Stimulated activated naive CD8-positive, alpha-beta T cell treated with anti-CD3 and anti-CD28 coated beads, Interleukin-15, amount 100 ng/mL, for 72 hours (primary cell): ENCODE measurements around the gene TRIM4.
"Not testable (repeated sequence)": the region's sequence is repeated elsewhere in the genome, so short reads cannot be mapped to it uniquely, and the experiment has no call there.

Experiments
- ATAC-seq: fragments of 150-1000 bp; cut with Tn5 transposase; 2 replicates; pipeline ENCODE4 v1.10.0; 2021; ENCODE audit warnings: mild to moderate bottlenecking, moderate library complexity
- DNase-seq, 2 donors: peaks; one replicate each; pipeline ENCODE4 v3.0.0; 2021 to 2022
- H3K27ac Mint-ChIP-seq, 2 donors: one replicate each; pipeline ENCODE4 v1.8.0; 2022; ENCODE audit warnings: mild to moderate bottlenecking in 2 of 2, mixed read lengths in 2 of 2, moderate library complexity in 2 of 2
- H3K27me3 Mint-ChIP-seq: one replicate; pipeline ENCODE4 v1.8.0; 2022; ENCODE audit warnings: mixed read lengths
- H3K4me1 Mint-ChIP-seq: one replicate; pipeline ENCODE4 v1.8.0; 2022; ENCODE audit warnings: mild to moderate bottlenecking, mixed read lengths
- H3K4me3 Mint-ChIP-seq, 2 donors: one replicate each; pipeline ENCODE4 v1.8.0; 2022; ENCODE audit warnings: mild to moderate bottlenecking in 2 of 2, mixed read lengths in 2 of 2, moderate library complexity in 1 of 2
- H3K9me3 Mint-ChIP-seq, 2 donors: one replicate each; pipeline ENCODE4 v1.8.0; 2022; ENCODE audit warnings: mixed read lengths in 2 of 2

Gene TRIM4

GRCh38 chr7:99890348-99890747 is 29.0 kb downstream of the TRIM4 start:
- not testable (repeated sequence) for H3K4me1 Mint-ChIP-seq, H3K4me3 Mint-ChIP-seq, ATAC-seq, H3K9me3 Mint-ChIP-seq, H3K27ac Mint-ChIP-seq, DNase-seq, H3K27me3 Mint-ChIP-seq

GRCh38 chr7:99888366-99888765 is 31.0 kb downstream of the TRIM4 start:
- H3K27ac Mint-ChIP-seq, H3K4me3 Mint-ChIP-seq, H3K9me3 Mint-ChIP-seq, DNase-seq, H3K27me3 Mint-ChIP-seq, ATAC-seq, H3K4me1 Mint-ChIP-seq: not testable (repeated sequence)

GRCh38 chr7:99881370-99881769 is 38.0 kb downstream of the TRIM4 start:
- H3K4me1 Mint-ChIP-seq: no peaks in the 10 kb centered on the region
- no peaks in the 10 kb centered on the region for H3K27me3 Mint-ChIP-seq
- DNase-seq (no peak), ATAC-seq (no peak)
- no peak overlapping the region for H3K4me3 Mint-ChIP-seq
- no peaks in the 10 kb centered on the region for H3K9me3 Mint-ChIP-seq
- H3K27ac Mint-ChIP-seq: no peak overlapping the region

GRCh38 chr7:99876933-99877332 is 42.4 kb downstream of the TRIM4 start, which contains the start of gene OR2AE1:
Gene OR2AE1, minus strand, starts transcription at chr7:99877033. Its CDS starts 0 bp downstream, at chr7:99877033.
- Mint-ChIP-seq H3K27me3 (no peaks in the 10 kb centered on the region), H3K4me3 (no peak within 1 kb of the TSS), H3K27ac (peak within 1 kb of the TSS in 1 of 2 donors; percentile 2), H3K4me1 (no peaks in the 10 kb centered on the region), H3K9me3 (no peaks in the 10 kb centered on the region)
- ATAC-seq (no peak), DNase-seq (no peak)

- Mint-ChIP-seq H3K27me3 (no peaks in the 10 kb centered on the region), H3K27ac (peak overlapping the region in 1 of 2 donors; percentile 2), H3K9me3 (no peaks in the 10 kb centered on the region), H3K4me3 (no peak overlapping the region), H3K4me1 (no peaks in the 10 kb centered on the region)
- DNase-seq (no peak), ATAC-seq (no peak)
These were observed 42.8 kb downstream of the TRIM4 start for GRCh38 chr7:99876491-99876890.

GRCh38 chr7:99868246-99868645 is 51.1 kb downstream of the TRIM4 start:
- peaks cover 24% of the 10 kb centered on the region for H3K27me3 Mint-ChIP-seq

GRCh38 chr7:99867477-99867876 is 51.9 kb downstream of the TRIM4 start:
- H3K4me3 Mint-ChIP-seq, ATAC-seq, H3K27ac Mint-ChIP-seq, H3K4me1 Mint-ChIP-seq, DNase-seq, H3K9me3 Mint-ChIP-seq: not testable (repeated sequence)
- peaks cover 24% of the 10 kb centered on the region for H3K27me3 Mint-ChIP-seq

More at GRCh38 chr7:99868246-99868645, 51.1 kb downstream of the TRIM4 start:
- DNase-seq: no peak
- Mint-ChIP-seq H3K4me1 (no peaks in the 10 kb centered on the region), H3K27ac (no peak overlapping the region), H3K4me3 (no peak overlapping the region), H3K9me3 (peaks cover 4 to 8% of the 10 kb centered on the region in 2 donors)
- no peak for ATAC-seq

GRCh38 chr7:99863847-99864440 is 55.4 kb downstream of the TRIM4 start:
- Mint-ChIP-seq H3K27me3 (peaks cover 16% of the 10 kb centered on the region), H3K9me3 (peaks cover 4 to 8% of the 10 kb centered on the region in 2 donors), H3K27ac (no peak overlapping the region), H3K4me1 (no peaks in the 10 kb centered on the region), H3K4me3 (no peak overlapping the region)
- DNase-seq (no peak), ATAC-seq (no peak)

GRCh38 chr7:99860281-99861127 is 58.8 kb downstream of the TRIM4 start:
- peaks cover 4 to 8% of the 10 kb centered on the region in 2 donors for H3K9me3 Mint-ChIP-seq
- H3K4me3 Mint-ChIP-seq: no peak overlapping the region
- H3K27ac Mint-ChIP-seq: no peak overlapping the region
- DNase-seq (no peak), ATAC-seq (no peak)
- no peaks in the 10 kb centered on the region for H3K4me1 Mint-ChIP-seq
- H3K27me3 Mint-ChIP-seq: peaks cover 16% of the 10 kb centered on the region

- DNase-seq (no peak), ATAC-seq (no peak)
- Mint-ChIP-seq H3K27me3 (peaks cover 17% of the 10 kb centered on the region), H3K4me3 (no peak overlapping the region), H3K4me1 (no peaks in the 10 kb centered on the region), H3K27ac (no peak overlapping the region), H3K9me3 (no peaks in the 10 kb centered on the region)
These were observed 64.1 kb downstream of the TRIM4 start for GRCh38 chr7:99855236-99855635.

GRCh38 chr7:99848420-99849216 is 70.7 kb downstream of the TRIM4 start:
- Mint-ChIP-seq H3K27ac (no peak overlapping the region), H3K27me3 (peaks cover 10% of the 10 kb centered on the region), H3K4me1 (no peaks in the 10 kb centered on the region), H3K4me3 (no peak overlapping the region), H3K9me3 (no peaks in the 10 kb centered on the region)
- ATAC-seq (no peak), DNase-seq (no peak)

- Mint-ChIP-seq H3K9me3 (no peaks in the 10 kb centered on the region), H3K27ac (no peak overlapping the region), H3K4me1 (peaks cover 17% of the 10 kb centered on the region), H3K4me3 (no peak overlapping the region), H3K27me3 (no peaks in the 10 kb centered on the region)
- no peak for DNase-seq
- no peak for ATAC-seq
These were observed 75.0 kb downstream of the TRIM4 start for GRCh38 chr7:99844328-99844727.

- H3K27me3 Mint-ChIP-seq: no peaks in the 10 kb centered on the region
- H3K27ac Mint-ChIP-seq: no peak overlapping the region
- H3K4me3 Mint-ChIP-seq: no peak overlapping the region
- H3K9me3 Mint-ChIP-seq: no peaks in the 10 kb centered on the region
- peaks cover 17% of the 10 kb centered on the region for H3K4me1 Mint-ChIP-seq
- DNase-seq (no peak), ATAC-seq (no peak)
These were observed 75.5 kb downstream of the TRIM4 start for GRCh38 chr7:99843808-99844207.

GRCh38 chr7:99842926-99843325 is 76.4 kb downstream of the TRIM4 start:
- H3K4me1 Mint-ChIP-seq: peaks cover 26% of the 10 kb centered on the region
- H3K9me3 Mint-ChIP-seq: no peaks in the 10 kb centered on the region
- H3K27ac Mint-ChIP-seq: no peak overlapping the region
- no peak for ATAC-seq
- H3K27me3 Mint-ChIP-seq: no peaks in the 10 kb centered on the region
- DNase-seq: no peak
- H3K4me3 Mint-ChIP-seq: no peak overlapping the region
